GM19023 (cell line): ENCODE measurements around the gene ACVR1C.

Experiments used
- ATAC-seq: cut with Tn5 transposase; IDR thresholded peaks from one replicate; pipeline ENCODE4 v1.9.1; 2021; ENCODE audit warnings: mild to moderate bottlenecking, moderate library complexity; ENCODE audit not compliant: unreplicated experiment

ACVR1C gene

GRCh38 chr2:157628477-157629415 lies at the start of gene ACVR1C:
ACVR1C (minus strand) TSS chr2:157628864; CDS start chr2:157628644, 220 bp downstream.
- ATAC-seq, result peak; percentile 82

- ATAC-seq, result no peak
Observed at GRCh38 chr2:157677941-157678340, 49.3 kb upstream of the ACVR1C start.

GRCh38 chr2:157672129-157672528 lies 43.5 kb upstream of the ACVR1C start:
- ATAC-seq, result no peak

- ATAC-seq, result no peak
Observed at GRCh38 chr2:157662401-157662800, 33.7 kb upstream of the ACVR1C start.

- ATAC-seq, result no peak
Observed at GRCh38 chr2:157661776-157662175, 33.1 kb upstream of the ACVR1C start.

GRCh38 chr2:157657858-157658257 lies 29.2 kb upstream of the ACVR1C start:
- no peak for ATAC-seq

- ATAC-seq, result no peak
Observed at GRCh38 chr2:157657101-157657500, 28.4 kb upstream of the ACVR1C start.

- ATAC-seq, result no peak
Observed at GRCh38 chr2:157644776-157645175, 16.1 kb upstream of the ACVR1C start.

- no peak for ATAC-seq
Observed at GRCh38 chr2:157631861-157632260, 3.2 kb upstream of the ACVR1C start.

- ATAC-seq, result peak; percentile 12
Observed at GRCh38 chr2:157627594-157628476, 829 bp downstream of the ACVR1C start.

GRCh38 chr2:157625296-157625695 lies 3.4 kb downstream of the ACVR1C start:
- no peak for ATAC-seq

GRCh38 chr2:157620956-157621355 lies 7.7 kb downstream of the ACVR1C start:
- no peak for ATAC-seq

- ATAC-seq, result no peak
Observed at GRCh38 chr2:157611726-157612125, 16.9 kb downstream of the ACVR1C start.

GRCh38 chr2:157611110-157611509 lies 17.6 kb downstream of the ACVR1C start:
- ATAC-seq, result no peak

- ATAC-seq, result no peak
Observed at GRCh38 chr2:157606534-157606933, 22.1 kb downstream of the ACVR1C start.

- ATAC-seq, result no peak
Observed at GRCh38 chr2:157603198-157603597, 25.5 kb downstream of the ACVR1C start.

- no peak for ATAC-seq
Observed at GRCh38 chr2:157601807-157602206, 26.9 kb downstream of the ACVR1C start.

- ATAC-seq, result peak; percentile 70
Observed at GRCh38 chr2:157596992-157597681, 31.5 kb downstream of the ACVR1C start.

GRCh38 chr2:157593411-157593810 lies 35.3 kb downstream of the ACVR1C start:
- ATAC-seq, result no peak

GRCh38 chr2:157592948-157593347 lies 35.7 kb downstream of the ACVR1C start:
- ATAC-seq, result no peak

GRCh38 chr2:157592374-157592773 lies 36.3 kb downstream of the ACVR1C start:
- no peak for ATAC-seq
